ENCODE results near the gene DSG2.
"Not testable (repeated sequence)": the region's sequence is repeated elsewhere in the genome, so short reads cannot be mapped to it uniquely, and the experiment has no call there.

Gene DSG2

DNA sequence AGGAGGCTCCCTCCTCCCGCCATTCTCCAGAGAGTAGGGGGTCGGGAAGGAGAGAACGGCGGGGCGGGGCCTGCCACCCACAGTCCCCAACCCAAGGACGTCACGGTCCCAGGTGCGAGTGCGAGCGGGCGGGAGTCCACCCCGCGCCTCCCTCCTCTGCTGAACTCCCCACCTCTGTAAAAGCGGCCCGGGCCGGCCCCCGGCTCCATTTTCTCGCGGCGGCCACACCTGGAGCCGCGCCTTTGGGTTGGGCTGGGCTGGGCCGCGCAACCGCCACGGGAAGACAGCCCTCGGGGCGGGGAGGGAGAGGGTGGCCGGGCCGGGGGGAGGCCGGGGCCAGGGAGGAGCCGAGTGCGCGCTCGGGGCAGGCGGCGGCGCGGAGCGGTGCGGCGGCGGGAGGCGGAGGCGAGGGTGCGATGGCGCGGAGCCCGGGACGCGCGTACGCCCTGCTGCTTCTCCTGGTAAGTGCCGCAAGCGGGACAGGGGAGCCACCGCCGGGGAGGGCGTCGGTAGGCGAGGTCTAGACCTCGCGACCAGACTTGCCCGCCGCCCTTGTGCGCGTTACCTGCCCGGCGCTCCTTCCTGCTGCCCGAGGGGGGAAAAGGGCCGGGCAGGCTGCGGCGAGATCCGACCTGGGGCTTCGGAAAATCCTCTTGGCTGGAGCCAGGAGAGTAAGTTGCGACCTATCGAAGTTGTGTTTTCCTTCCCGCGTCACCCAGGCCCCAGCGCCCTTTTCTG is at the start of gene DSG2:
Gene DSG2, plus strand, starts transcription at position 342 of the 738 bp plus-strand sequence. Its CDS starts 75 bp downstream, at position 417.
- no peak for DNase-seq (ENCODE audit: low read depth)

DNA sequence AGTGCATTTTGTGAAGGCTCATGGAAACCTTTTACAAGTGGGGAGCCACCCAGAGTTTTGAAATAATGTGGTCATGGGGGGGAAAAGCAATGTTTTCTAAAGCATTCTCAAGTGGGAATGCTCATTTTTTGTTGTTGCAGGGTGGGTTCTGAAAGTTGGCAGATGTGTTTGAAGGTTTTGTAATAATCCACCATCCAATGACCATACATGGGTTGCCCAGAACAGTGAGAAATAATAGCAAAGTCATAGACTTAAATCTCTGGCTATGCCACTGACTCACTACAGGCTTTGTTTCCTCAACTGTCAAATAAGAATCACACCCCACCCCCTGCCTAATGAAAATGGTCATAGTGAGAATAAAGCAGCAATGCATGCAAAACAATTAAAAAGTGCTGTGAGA is 47.6 kb upstream of the DSG2 start:
- no peak for DNase-seq (ENCODE audit: low read depth)

DNA sequence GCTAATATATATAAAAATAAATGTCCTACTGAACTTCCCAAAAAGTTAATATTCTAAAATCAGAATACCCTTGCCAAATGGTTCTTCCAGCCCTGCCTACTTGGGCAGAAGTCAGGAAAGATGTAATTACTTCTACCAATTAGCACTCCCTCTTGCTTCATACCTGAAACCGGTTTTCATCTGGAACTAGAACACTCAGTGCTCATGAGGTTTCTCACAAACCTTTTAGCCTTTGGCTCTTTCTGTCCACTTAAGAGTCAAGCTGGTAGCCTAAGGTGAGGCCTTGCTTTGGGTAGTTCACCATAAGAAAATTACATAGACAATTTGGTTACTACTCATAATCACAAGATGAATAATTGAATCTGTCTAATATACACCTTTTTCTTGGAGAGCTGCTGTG is 46.4 kb upstream of the DSG2 start:
- DNase-seq (ENCODE audit: low read depth) = no peak

DNA sequence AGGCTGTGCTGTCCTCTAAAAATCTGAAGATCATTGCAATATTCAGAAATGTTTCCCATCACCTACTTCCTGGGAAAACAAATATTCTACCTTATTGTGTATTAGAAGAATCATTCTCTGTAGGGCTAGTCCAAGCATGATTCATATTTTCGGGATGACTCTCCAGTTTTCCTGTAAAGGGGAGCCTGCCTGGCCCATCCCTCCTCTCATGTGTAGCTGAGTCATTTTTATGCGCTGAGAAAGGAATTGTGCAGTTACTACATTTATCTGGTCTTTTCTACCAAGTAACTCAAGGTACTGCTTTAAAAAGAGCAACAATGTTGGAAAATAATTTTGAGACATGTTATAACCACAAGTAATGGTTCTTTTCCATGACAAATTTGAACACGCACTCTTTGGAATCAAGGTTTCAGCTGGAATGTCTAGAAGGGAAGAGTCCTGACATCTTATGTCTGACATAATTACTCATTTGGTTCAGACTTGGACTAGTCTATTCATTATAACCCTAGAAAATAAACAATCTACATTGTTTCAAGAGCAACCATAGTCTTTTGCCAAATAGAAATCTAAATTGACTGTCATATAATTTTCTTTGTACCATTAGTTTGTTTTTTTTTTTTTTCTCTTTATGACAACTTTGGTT is 43.8 kb upstream of the DSG2 start:
- no peak for DNase-seq (ENCODE audit: low read depth)

DNA sequence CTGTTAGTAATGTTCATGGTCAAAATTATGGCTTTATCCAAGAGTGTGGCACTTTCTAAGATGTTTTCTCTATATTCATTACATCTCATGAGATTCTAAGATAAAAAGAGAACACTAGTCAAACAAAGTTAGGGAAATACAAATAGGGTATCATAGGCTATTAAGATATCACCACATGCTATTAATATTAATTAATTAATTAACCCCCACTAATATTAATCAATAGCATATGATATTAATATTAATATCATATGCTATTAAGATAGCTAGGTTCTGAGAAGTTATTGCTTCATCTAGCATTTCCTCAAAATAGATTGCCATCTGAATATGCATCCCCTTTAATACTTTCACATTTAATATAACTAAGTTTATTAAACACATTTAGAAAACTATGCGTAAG is 28.3 kb upstream of the DSG2 start:
- no peak for DNase-seq (ENCODE audit: low read depth)

DNA sequence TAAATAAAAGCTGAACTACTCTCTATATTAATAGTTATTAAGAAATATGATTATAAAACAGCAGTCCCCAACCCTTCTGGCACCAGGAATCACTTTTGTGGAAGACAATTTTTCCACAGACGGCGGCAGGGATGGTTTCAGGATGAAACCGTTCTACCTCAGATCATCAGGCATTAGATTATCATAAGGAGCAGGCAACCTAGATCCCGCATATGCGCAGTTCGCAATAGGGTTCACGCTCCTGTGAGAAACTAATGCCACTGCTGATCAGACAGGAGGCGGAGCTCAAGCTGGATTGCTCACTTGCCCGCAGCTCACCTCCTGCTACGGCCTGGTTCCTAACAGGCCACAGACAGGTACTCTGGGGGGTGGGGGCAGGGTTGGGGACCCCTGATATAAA is 19.3 kb upstream of the DSG2 start:
- no peak for DNase-seq (ENCODE audit: low read depth)

DNA sequence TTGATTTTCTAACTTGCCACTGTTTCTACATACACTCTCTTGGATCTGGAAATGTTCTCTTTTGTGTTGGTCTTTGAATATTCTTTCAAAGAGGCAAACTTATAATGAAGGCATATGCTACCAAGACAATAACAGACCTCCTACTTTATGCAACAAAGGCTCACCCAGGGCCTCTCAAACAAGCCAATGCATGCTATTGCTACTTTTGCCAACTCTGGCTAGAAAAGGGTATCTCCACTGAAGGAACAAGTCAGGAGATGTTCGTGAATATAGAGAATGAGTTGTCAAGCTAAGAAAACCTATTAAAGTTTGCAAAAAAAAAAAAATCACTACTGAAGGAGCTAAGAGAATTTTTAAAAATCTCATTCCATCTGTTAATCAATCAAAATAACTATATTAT is 15.9 kb upstream of the DSG2 start:
- no peak for DNase-seq (ENCODE audit: low read depth)

DNA sequence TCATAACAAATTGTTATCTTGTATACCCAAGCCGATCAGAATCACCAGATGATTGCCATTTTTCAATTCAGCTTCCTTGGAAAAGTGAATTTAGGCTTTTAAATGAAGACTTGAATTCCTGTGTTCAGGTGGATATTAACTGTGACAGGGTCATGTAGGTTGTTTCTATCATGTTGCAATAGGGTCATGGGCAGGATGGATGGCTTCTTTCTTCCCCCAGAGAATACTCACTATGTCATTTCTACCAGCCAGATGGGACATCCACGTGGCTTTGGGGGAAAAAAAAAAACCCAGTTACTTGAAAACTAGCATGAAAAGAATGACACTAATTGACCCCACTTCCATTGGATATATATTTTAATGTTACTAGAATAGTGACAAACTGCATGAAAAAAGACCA is 14.6 kb upstream of the DSG2 start:
- no peak for DNase-seq (ENCODE audit: low read depth)

DNA sequence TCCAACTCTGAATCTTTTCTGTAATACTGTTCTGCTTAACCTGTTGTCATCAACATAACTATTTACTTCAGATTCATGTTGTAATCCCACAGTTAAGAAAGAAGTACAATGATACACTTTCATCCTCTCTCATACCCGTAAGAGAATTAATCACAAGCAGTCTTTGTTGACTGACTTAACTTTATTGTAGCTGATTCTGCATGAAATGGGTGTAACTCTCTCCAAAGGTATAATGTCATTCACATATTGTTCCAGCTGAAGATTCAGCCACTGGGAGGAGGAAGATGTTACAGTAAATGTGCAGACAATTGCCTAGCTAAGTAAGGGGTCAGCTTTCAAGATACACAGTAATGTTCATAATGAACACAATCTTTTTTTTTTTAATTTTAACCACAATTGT is 13.5 kb upstream of the DSG2 start:
- DNase-seq (ENCODE audit: low read depth) = no peak

DNA sequence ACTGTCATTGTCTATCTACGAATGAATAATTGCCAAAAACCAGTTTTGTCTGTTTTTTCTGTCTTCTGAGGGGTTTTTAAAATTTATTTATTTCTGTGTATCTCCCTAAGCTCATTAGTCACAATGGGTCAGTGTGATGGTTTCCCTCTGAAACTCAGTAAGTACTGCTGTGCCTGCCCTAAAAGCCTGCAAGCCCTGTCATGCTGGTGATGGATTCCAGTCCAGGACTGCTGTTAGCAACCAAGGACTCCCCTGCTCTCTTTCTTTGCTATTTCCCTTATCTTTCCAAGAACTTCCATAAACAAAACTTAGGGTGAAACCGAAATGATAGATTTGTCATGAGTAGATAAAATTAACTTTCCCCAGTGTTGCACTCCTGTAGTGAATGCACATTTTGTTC is 11.8 kb upstream of the DSG2 start:
- DNase-seq (ENCODE audit: low read depth) = no peak

DNA sequence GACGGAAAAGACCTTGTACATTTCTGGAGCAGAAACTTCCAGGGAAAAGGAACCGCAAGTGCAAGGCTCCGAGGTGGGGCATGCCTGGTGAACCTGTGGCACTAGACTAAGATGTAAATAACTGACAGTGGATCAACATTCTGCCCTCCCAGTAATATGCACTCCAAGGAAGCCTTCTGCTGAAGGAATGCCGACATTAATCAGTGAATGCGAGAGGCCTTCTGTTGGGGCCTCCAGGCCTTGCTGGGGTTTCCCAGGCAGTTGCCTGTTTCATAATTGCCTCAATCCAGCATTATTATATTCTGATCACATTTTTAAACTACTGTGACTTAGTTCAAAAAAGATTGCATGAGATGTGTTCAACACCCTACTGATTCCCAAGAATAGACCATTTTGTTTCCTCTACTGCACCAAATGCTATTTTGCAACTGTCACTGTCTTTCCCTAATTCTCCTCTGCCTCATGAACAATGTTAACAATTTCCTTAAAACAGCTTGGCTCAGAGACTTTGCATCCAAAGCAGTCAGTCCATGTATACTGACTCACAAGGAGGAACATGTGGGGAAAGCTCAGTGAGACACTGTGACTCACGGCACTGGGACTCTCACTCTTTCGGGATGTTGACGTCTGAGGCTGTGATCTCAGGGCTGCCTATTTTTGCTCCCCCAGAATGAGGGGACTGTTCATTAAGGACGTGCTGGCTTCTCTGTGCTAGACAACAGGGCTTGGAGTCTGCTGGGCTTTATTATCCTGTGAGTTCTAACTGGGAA is 10.5 kb upstream of the DSG2 start:
- DNase-seq (ENCODE audit: low read depth) = no peak

DNA sequence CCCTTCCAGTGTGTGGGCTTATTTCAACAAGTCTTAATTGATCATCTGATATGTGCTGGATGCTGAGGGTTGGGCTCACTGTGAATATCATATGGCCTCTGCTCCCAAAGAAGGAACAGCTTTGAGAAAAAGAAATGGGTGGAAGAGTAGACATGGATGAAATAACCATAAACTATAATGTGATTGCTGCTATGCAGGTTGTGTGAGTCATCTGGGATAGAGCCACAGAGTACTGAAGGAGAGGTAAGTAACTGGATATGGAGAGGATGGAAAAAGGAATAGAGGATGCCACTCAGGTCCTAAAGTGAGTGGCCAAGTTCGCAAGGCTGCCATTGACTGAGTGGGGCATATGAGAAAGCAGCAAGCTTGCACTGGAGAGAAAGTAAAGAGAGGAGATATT is 8.7 kb upstream of the DSG2 start:
- DNase-seq (ENCODE audit: low read depth) = no peak

DNA sequence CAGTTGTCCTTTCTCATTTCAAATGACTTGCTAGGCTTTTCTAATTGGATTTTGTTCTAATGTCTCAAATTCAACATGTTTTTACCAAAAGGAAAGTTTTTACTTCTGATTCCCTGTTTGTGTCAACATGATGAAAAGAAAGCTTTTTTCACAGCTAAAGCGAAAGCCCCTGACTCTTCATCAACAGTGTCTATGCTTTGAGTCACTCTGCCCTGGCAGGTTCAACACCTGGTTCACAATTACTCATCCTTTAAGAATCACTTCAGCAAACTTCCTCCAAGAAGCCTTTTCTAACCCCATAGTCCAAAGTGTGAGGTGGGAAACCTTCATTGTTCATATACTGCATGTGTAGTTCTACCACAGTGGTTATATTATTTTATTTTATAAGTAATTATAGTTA is 7.6 kb upstream of the DSG2 start:
- no peak for DNase-seq (ENCODE audit: low read depth)

DNA sequence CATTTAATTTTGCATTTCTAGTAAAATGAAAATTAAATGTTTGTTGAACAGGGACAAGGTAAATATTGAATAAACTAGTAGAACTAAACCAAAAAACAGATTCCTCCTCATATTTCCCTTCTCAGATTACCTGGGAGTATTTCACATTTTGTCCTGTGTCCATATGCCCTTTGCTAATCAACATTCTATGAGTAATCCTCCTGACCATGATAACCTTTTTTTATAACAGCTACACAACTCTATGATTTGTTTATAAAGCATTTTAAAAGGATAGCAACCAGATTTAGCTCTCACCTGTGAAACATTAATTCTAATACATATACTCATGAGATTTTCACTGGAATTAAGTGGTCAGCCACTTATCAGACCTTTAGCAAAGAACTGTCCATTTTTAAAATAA is 7.1 kb upstream of the DSG2 start:
- DNase-seq (ENCODE audit: low read depth) = no peak

DNA sequence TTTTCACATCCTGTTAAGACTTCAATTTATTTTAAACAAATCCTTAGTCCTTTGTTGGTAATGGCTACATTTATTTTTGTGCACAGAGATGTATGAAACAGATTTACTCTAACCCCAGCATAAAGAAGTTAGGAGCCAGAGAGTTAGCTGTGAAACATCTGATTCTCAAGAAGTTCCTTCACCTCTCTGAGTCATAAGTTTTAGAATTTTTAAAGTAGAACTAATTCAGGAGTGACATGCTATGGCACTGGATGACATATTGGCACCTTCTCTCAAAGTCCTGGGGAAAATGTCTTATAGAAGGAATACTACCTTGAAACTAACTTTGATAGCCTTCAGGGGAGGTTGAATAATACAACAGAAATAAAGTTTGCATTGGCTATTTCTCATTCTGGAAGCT is 6.4 kb upstream of the DSG2 start:
- no peak for DNase-seq (ENCODE audit: low read depth)

DNA sequence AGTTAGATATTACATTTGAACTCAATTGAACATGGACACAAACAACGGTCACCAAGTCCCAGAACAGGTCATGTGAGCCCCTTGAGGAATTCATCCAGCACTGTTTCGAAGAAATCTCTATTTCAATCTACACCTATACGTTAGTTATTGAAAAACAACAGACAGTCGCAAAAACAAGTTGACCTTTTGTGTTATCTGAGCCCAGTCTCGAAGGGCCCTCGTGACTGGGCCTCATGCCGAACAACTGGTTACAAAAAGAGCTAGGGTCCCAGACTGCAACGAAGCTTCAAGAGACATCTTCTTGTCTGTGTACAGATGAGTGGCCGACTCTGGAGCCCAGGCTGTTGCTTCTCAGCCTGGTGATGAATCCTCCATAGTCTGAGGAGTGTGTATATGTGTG is 5.3 kb upstream of the DSG2 start:
- no peak for DNase-seq (ENCODE audit: low read depth)

DNA sequence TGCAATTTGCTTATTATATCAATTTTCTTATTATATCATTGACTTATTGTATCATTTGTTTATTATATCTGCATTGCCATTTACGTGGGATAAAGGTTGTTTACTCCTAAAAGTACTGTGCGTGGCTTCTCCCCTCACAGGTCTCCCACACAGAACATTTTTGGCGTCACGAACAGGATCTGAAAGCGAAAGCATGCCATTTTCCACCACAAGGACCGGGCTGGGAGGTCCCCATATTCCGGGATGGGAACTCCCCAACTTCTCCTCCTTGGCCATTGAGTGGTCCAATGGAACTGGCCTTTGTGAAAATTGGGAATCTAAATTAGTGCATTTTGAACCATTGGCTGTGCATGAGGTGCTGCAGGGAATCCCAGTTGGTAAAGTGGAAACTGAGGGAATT is 4.8 kb upstream of the DSG2 start:
- DNase-seq (ENCODE audit: low read depth) = no peak

DNA sequence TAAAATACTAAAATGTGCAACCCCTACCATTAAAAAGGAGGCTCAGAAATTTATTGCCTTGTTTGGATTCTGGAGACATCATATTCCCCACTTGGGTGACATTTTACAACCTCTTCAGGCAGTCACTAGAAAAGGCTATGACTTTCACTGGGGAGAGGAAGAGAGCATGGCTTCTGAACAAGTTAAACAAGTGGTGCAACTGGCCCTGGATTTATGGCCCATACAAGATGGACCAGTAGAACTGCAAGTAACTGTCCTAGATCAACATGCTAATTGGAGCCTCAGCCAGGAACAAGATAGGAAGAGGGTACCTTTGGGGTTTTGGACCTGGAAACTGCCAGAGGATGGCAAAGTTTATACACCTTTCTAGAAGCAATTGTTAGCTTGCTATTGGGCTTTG is 4.0 kb upstream of the DSG2 start:
- DNase-seq (ENCODE audit: low read depth) = no peak

DNA sequence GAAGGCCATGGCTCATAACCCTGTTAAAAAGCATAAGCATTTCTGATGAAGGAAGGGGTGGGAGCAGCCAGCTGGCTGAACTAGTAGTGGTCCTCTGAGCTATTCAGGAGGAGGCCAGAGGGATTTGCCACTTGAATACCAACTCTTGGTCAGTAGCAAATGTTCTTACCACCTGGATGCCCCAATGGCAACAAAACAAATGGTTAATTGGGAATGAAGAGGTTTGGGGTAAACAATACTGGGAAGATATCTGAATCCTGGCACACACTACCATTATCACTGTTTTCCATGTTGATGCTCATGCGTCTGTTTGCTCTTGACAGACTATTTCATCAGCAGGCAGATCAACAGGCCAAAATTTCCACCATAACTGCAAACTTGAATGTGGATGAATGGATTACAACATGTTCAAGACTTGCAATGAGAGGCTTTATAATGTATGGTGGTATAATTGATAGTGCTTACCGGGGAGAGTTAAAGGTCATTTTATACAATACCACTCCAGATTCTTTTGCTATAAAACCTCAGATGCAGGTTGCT is 3.2 kb upstream of the DSG2 start:
- not testable (repeated sequence) for DNase-seq (ENCODE audit: low read depth)

DNA sequence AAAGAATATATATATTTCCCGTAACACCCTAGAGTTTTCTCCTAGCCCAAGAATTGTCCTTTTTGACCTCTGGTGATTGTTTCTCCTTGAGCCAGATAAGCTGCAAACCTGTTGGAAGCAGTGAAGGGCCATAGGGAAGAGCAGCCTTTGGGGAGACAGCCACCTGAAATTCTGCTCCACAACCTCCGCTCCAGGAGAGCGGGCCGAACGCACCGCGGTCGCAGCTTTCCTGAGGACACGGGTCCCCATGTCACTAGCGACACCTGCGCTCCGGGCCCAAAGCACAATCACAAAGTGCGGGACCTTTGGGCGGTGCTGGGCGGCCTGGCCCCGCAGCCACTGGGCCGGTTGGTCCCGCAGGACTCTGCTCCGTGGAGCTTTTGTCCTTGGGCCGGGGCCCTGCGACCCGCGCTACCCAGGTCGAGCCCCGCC is 557 bp upstream of the DSG2 start:
- no peak for DNase-seq (ENCODE audit: low read depth)

DNA sequence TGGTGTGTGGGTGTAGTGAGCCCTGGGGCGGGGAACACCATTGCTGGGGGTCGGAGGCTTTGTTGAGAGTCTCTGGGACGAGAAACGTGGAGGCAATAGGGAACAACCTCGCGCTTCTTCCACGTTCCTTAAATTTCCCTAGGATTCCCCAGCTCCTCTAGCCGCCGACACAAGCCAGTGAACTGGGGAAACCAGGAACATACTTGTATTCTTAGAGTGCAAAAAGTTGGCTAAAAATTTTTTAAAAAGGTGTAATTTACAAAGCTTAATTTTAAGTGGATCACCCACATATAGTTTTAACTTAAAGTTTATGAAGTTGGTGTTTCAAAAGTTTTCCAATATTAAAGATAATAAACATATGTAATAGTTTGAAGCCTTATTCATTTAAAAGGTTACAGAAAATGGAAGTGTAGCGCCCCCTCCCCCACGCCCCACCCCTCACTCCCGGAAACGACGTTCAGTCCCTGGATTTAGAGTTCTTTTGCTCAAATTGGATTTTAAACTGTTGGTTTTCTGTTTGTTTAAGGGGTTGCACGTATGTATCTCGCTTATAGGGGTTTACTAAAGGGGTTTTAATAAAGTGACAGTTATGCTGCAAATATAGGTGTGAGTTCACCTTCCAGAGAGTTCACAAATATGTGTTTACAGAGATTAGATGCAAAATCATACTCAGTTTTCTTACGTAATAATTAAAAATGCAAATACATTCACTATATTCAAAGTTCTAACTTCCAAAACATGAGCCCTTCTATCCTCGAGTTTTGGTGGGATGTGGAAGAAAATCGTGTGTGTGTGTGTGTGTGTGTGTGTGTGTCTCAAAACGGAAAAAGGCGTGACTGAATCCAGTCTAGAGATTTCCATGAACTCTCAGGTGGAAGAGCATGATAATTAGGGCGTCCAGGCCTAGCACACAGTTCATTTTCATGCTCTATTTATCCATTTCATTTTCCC is 872 bp downstream of the DSG2 start:
- DNase-seq (ENCODE audit: low read depth) = no peak

Measured in stimulated activated CD8-positive, alpha-beta memory T cell treated with anti-CD3 and anti-CD28 coated beads, Interleukin-4, amount 100 ng/mL, for 24 hours (primary cell).